ENCODE data around the gene FN1.

Gene FN1

GRCh38 chr2:215347878-215348277 is 88.0 kb downstream of the FN1 start:
- H3K4me3 ChIP-seq (ENCODE audit: insufficient read depth, low read depth, low read length): no peak overlapping the region
- no peaks in the 10 kb centered on the region for H3K27me3 ChIP-seq (ENCODE audit: control insufficient read depth, insufficient read depth, low read length, poor library complexity, severe bottlenecking)
- H3K9me3 ChIP-seq (ENCODE audit: control insufficient read depth, low read length): no peaks in the 10 kb centered on the region
- peaks cover 42% of the 10 kb centered on the region for H3K36me3 ChIP-seq (ENCODE audit: control insufficient read depth, insufficient read depth, low read length)
- H3K27ac ChIP-seq (ENCODE audit: insufficient read depth, low read depth, low read length, poor library complexity, severe bottlenecking): no peak overlapping the region
- no peaks in the 10 kb centered on the region for H3K4me1 ChIP-seq (ENCODE audit: control insufficient read depth, insufficient read depth, low read length)

- Histone ChIP-seq H3K27me3 (ENCODE audit: control insufficient read depth, insufficient read depth, low read length, poor library complexity, severe bottlenecking) (no peaks in the 10 kb centered on the region), H3K4me1 (ENCODE audit: control insufficient read depth, insufficient read depth, low read length) (no peaks in the 10 kb centered on the region), H3K36me3 (ENCODE audit: control insufficient read depth, insufficient read depth, low read length) (peaks cover 49% of the 10 kb centered on the region), H3K4me3 (ENCODE audit: insufficient read depth, low read depth, low read length) (no peak overlapping the region), H3K27ac (ENCODE audit: insufficient read depth, low read depth, low read length, poor library complexity, severe bottlenecking) (no peak overlapping the region), H3K9me3 (ENCODE audit: control insufficient read depth, low read length) (no peaks in the 10 kb centered on the region)
- 94 to 97% methylated on average over 6 to 7 of the region's 7 CpGs for WGBS, 2 experiments
Observed at GRCh38 chr2:215338883-215339679, 96.8 kb downstream of the FN1 start.

GRCh38 chr2:215332872-215333595 is 102.8 kb downstream of the FN1 start:
- H3K4me3 ChIP-seq (ENCODE audit: insufficient read depth, low read depth, low read length): no peak overlapping the region
- no peaks in the 10 kb centered on the region for H3K27me3 ChIP-seq (ENCODE audit: control insufficient read depth, insufficient read depth, low read length, poor library complexity, severe bottlenecking)
- peaks cover 41% of the 10 kb centered on the region for H3K36me3 ChIP-seq (ENCODE audit: control insufficient read depth, insufficient read depth, low read length)
- 91 to 95% methylated on average over 4 to 5 of the region's 5 CpGs for WGBS, 2 experiments
- no peaks in the 10 kb centered on the region for H3K4me1 ChIP-seq (ENCODE audit: control insufficient read depth, insufficient read depth, low read length)
- no peaks in the 10 kb centered on the region for H3K9me3 ChIP-seq (ENCODE audit: control insufficient read depth, low read length)
- no peak overlapping the region for H3K27ac ChIP-seq (ENCODE audit: insufficient read depth, low read depth, low read length, poor library complexity, severe bottlenecking)

GRCh38 chr2:215328066-215328465 is 107.8 kb downstream of the FN1 start:
- Histone ChIP-seq H3K36me3 (ENCODE audit: control insufficient read depth, insufficient read depth, low read length) (peaks cover 39% of the 10 kb centered on the region), H3K9me3 (ENCODE audit: control insufficient read depth, low read length) (no peaks in the 10 kb centered on the region), H3K4me3 (ENCODE audit: insufficient read depth, low read depth, low read length) (no peak overlapping the region), H3K4me1 (ENCODE audit: control insufficient read depth, insufficient read depth, low read length) (no peaks in the 10 kb centered on the region), H3K27ac (ENCODE audit: insufficient read depth, low read depth, low read length, poor library complexity, severe bottlenecking) (no peak overlapping the region), H3K27me3 (ENCODE audit: control insufficient read depth, insufficient read depth, low read length, poor library complexity, severe bottlenecking) (no peaks in the 10 kb centered on the region)
- 90 to 94% methylated on average over 5 of the region's 5 CpGs for WGBS, 2 experiments

- no peak overlapping the region for H3K27ac ChIP-seq (ENCODE audit: insufficient read depth, low read depth, low read length, poor library complexity, severe bottlenecking)
- H3K27me3 ChIP-seq (ENCODE audit: control insufficient read depth, insufficient read depth, low read length, poor library complexity, severe bottlenecking): no peaks in the 10 kb centered on the region
- 89 to 95% methylated on average over 6 of the region's 6 CpGs for WGBS, 2 experiments
- H3K36me3 ChIP-seq (ENCODE audit: control insufficient read depth, insufficient read depth, low read length): peaks cover 46% of the 10 kb centered on the region
- H3K9me3 ChIP-seq (ENCODE audit: control insufficient read depth, low read length): no peaks in the 10 kb centered on the region
- H3K4me3 ChIP-seq (ENCODE audit: insufficient read depth, low read depth, low read length): no peak overlapping the region
- H3K4me1 ChIP-seq (ENCODE audit: control insufficient read depth, insufficient read depth, low read length): no peaks in the 10 kb centered on the region
Observed at GRCh38 chr2:215324811-215325210, 111.1 kb downstream of the FN1 start.

- no peak overlapping the region for H3K4me3 ChIP-seq (ENCODE audit: insufficient read depth, low read depth, low read length)
- H3K27me3 ChIP-seq (ENCODE audit: control insufficient read depth, insufficient read depth, low read length, poor library complexity, severe bottlenecking): no peaks in the 10 kb centered on the region
- H3K36me3 ChIP-seq (ENCODE audit: control insufficient read depth, insufficient read depth, low read length): peaks cover 44% of the 10 kb centered on the region
- H3K9me3 ChIP-seq (ENCODE audit: control insufficient read depth, low read length): no peaks in the 10 kb centered on the region
- no peaks in the 10 kb centered on the region for H3K4me1 ChIP-seq (ENCODE audit: control insufficient read depth, insufficient read depth, low read length)
- H3K27ac ChIP-seq (ENCODE audit: insufficient read depth, low read depth, low read length, poor library complexity, severe bottlenecking): no peak overlapping the region
- WGBS, 2 experiments: 95 to 97% methylated on average over 7 of the region's 7 CpGs
Observed at GRCh38 chr2:215320679-215321078, 115.2 kb downstream of the FN1 start.

GRCh38 chr2:215320102-215320501 is 115.8 kb downstream of the FN1 start:
- Histone ChIP-seq H3K27ac (ENCODE audit: insufficient read depth, low read depth, low read length, poor library complexity, severe bottlenecking) (no peak overlapping the region), H3K36me3 (ENCODE audit: control insufficient read depth, insufficient read depth, low read length) (peaks cover 46% of the 10 kb centered on the region), H3K4me3 (ENCODE audit: insufficient read depth, low read depth, low read length) (no peak overlapping the region), H3K9me3 (ENCODE audit: control insufficient read depth, low read length) (no peaks in the 10 kb centered on the region), H3K4me1 (ENCODE audit: control insufficient read depth, insufficient read depth, low read length) (no peaks in the 10 kb centered on the region), H3K27me3 (ENCODE audit: control insufficient read depth, insufficient read depth, low read length, poor library complexity, severe bottlenecking) (no peaks in the 10 kb centered on the region)
- WGBS, 2 experiments: 80 to 98% methylated on average over 3 of the region's 3 CpGs

- Histone ChIP-seq H3K9me3 (ENCODE audit: control insufficient read depth, low read length) (no peaks in the 10 kb centered on the region), H3K4me3 (ENCODE audit: insufficient read depth, low read depth, low read length) (no peak overlapping the region), H3K27me3 (ENCODE audit: control insufficient read depth, insufficient read depth, low read length, poor library complexity, severe bottlenecking) (no peaks in the 10 kb centered on the region), H3K36me3 (ENCODE audit: control insufficient read depth, insufficient read depth, low read length) (peaks cover 46% of the 10 kb centered on the region), H3K4me1 (ENCODE audit: control insufficient read depth, insufficient read depth, low read length) (no peaks in the 10 kb centered on the region), H3K27ac (ENCODE audit: insufficient read depth, low read depth, low read length, poor library complexity, severe bottlenecking) (no peak overlapping the region)
- 93 to 96% methylated on average over 3 to 4 of the region's 5 CpGs for WGBS, 2 experiments
Observed at GRCh38 chr2:215319500-215319899, 116.4 kb downstream of the FN1 start.

GRCh38 chr2:215316336-215316735 is 119.5 kb downstream of the FN1 start:
- peaks cover 42% of the 10 kb centered on the region for H3K36me3 ChIP-seq (ENCODE audit: control insufficient read depth, insufficient read depth, low read length)
- H3K27me3 ChIP-seq (ENCODE audit: control insufficient read depth, insufficient read depth, low read length, poor library complexity, severe bottlenecking): no peaks in the 10 kb centered on the region
- 84 to 92% methylated on average over 1 of the region's 2 CpGs for WGBS, 2 experiments
- H3K4me1 ChIP-seq (ENCODE audit: control insufficient read depth, insufficient read depth, low read length): peaks cover 7% of the 10 kb centered on the region
- no peak overlapping the region for H3K27ac ChIP-seq (ENCODE audit: insufficient read depth, low read depth, low read length, poor library complexity, severe bottlenecking)
- no peaks in the 10 kb centered on the region for H3K9me3 ChIP-seq (ENCODE audit: control insufficient read depth, low read length)
- H3K4me3 ChIP-seq (ENCODE audit: insufficient read depth, low read depth, low read length): no peak overlapping the region

GRCh38 chr2:215315301-215315700 is 120.6 kb downstream of the FN1 start:
- WGBS, 2 experiments: 93 to 95% methylated on average over 2 of the region's 2 CpGs
- H3K4me1 ChIP-seq (ENCODE audit: control insufficient read depth, insufficient read depth, low read length): peaks cover 7% of the 10 kb centered on the region
- no peaks in the 10 kb centered on the region for H3K9me3 ChIP-seq (ENCODE audit: control insufficient read depth, low read length)
- H3K36me3 ChIP-seq (ENCODE audit: control insufficient read depth, insufficient read depth, low read length): peaks cover 32% of the 10 kb centered on the region
- no peak overlapping the region for H3K4me3 ChIP-seq (ENCODE audit: insufficient read depth, low read depth, low read length)
- H3K27ac ChIP-seq (ENCODE audit: insufficient read depth, low read depth, low read length, poor library complexity, severe bottlenecking): no peak overlapping the region
- no peaks in the 10 kb centered on the region for H3K27me3 ChIP-seq (ENCODE audit: control insufficient read depth, insufficient read depth, low read length, poor library complexity, severe bottlenecking)

All from ectodermal cell (in vitro differentiated cells).